Measurements from ENCODE around the gene CST8. TPM values are rescaled to one million over a fixed set of nuclear protein-coding genes. Genes with fewer than 3 reads are reported as not detected.

CST8 gene
- total RNA-seq, 2 donors from 2014 or later, result not detected

GRCh38 chr20:23477223-23477622 lies 13.7 kb upstream of the CST8 start:
- H3K4me1 ChIP-seq (ENCODE audit: control insufficient read depth, insufficient read depth, low read length), result no peaks in the 10 kb centered on the region
- H3K4me1 Mint-ChIP-seq, result peaks cover 10% of the 10 kb centered on the region
- H3K27me3 Mint-ChIP-seq (ENCODE audit: insufficient read depth), result peaks cover 7% of the 10 kb centered on the region
- 53 to 67% methylated on average over 2 to 3 of the region's 3 CpGs for WGBS, 2 experiments (ENCODE audit: insufficient coverage in 1 of 2, insufficient read length in 1 of 2)
- no peak for DNase-seq
- H3K9ac ChIP-seq (ENCODE audit: extremely low read depth, low read length, poor library complexity, severe bottlenecking), result no peak overlapping the region
- H3K4me3 ChIP-seq (ENCODE audit: low read length), result no peak overlapping the region
- no peaks in the 10 kb centered on the region for H3K36me3 ChIP-seq (ENCODE audit: control insufficient read depth, insufficient read depth, low read length)
- H3K36me3 Mint-ChIP-seq (ENCODE audit: low read depth), result no peaks in the 10 kb centered on the region
- no peak for TF ChIP-seq CTCF (conservative IDR thresholded peaks at IDR 0.05)
- H3K27ac ChIP-seq (ENCODE audit: low read depth, low read length), result no peak overlapping the region
- H3K9me3 Mint-ChIP-seq, result peaks cover 4% of the 10 kb centered on the region
- no peak overlapping the region for H3K27ac Mint-ChIP-seq
- H3K4me3 Mint-ChIP-seq, result no peak overlapping the region
- no peaks in the 10 kb centered on the region for H3K27me3 ChIP-seq (ENCODE audit: control insufficient read depth, insufficient read depth, low read length, poor library complexity, severe bottlenecking)
- H3K9me3 ChIP-seq (ENCODE audit: control insufficient read depth, low read length), result no peaks in the 10 kb centered on the region

DNA sequence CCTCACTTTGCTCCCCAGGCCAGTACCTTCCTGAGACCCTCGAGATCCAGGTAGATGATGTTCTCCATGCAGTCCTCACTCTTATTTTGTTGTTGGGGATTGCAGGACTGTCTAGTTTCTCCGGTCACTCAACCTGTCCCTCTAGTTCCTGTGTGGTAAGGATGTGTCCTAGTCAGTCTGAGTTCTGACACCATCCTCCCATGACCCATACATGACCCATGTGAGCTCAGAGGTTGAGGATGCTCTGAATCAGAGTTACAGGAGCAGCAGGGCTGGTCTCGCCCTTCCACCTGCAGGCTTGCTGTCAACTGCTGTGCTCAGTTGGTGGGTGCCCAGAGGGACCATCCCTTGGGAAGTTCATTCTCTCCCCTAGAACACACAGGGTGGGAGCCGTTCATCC lies 11.9 kb upstream of the CST8 start:
- no peaks in the 10 kb centered on the region for H3K4me1 ChIP-seq (ENCODE audit: control insufficient read depth, insufficient read depth, low read length)
- H3K36me3 ChIP-seq (ENCODE audit: control insufficient read depth, insufficient read depth, low read length), result no peaks in the 10 kb centered on the region
- no peak overlapping the region for H3K4me3 ChIP-seq (ENCODE audit: low read length)
- H3K4me3 Mint-ChIP-seq, result no peak overlapping the region
- H3K27me3 ChIP-seq (ENCODE audit: control insufficient read depth, insufficient read depth, low read length, poor library complexity, severe bottlenecking), result no peaks in the 10 kb centered on the region
- no peaks in the 10 kb centered on the region for H3K9me3 ChIP-seq (ENCODE audit: control insufficient read depth, low read length)
- 95 to 100% methylated on average over 1 to 4 of the region's 4 CpGs for WGBS, 2 experiments (ENCODE audit: insufficient coverage in 1 of 2, insufficient read length in 1 of 2)
- peaks cover 4% of the 10 kb centered on the region for H3K9me3 Mint-ChIP-seq
- no peak overlapping the region for H3K27ac ChIP-seq (ENCODE audit: low read depth, low read length)
- H3K27ac Mint-ChIP-seq, result no peak overlapping the region
- peaks cover 5% of the 10 kb centered on the region for H3K27me3 Mint-ChIP-seq (ENCODE audit: insufficient read depth)
- DNase-seq, result no peak
- H3K36me3 Mint-ChIP-seq (ENCODE audit: low read depth), result no peaks in the 10 kb centered on the region
- H3K4me1 Mint-ChIP-seq, result peaks cover 7% of the 10 kb centered on the region
- H3K9ac ChIP-seq (ENCODE audit: extremely low read depth, low read length, poor library complexity, severe bottlenecking), result no peak overlapping the region
- TF ChIP-seq CTCF (conservative IDR thresholded peaks at IDR 0.05), result no peak

DNA sequence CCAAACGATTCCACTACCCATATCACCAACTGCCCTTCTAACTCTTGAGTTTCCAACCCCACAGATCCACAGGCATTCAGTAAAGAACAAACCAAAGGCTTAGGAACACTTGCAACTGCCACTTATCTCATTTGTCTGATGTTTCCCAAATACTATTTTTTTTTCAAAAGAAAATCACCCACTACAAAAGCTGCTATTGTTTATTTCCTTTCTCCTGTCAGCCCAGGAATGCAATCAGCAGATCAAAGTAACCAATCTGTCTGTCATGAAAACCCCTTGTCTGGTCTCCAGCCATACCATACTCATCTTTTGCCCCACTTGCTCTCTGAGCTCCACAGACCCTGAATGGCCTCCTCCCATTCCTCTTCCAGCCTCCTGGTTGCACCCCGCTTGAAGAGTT lies 8.8 kb upstream of the CST8 start:
- H3K4me1 Mint-ChIP-seq, result peaks cover 7% of the 10 kb centered on the region
- TF ChIP-seq CTCF (conservative IDR thresholded peaks at IDR 0.05), result no peak
- no peaks in the 10 kb centered on the region for H3K36me3 ChIP-seq (ENCODE audit: control insufficient read depth, insufficient read depth, low read length)
- H3K27ac Mint-ChIP-seq, result no peak overlapping the region
- no peaks in the 10 kb centered on the region for H3K27me3 ChIP-seq (ENCODE audit: control insufficient read depth, insufficient read depth, low read length, poor library complexity, severe bottlenecking)
- DNase-seq, result no peak
- peaks cover 7% of the 10 kb centered on the region for H3K27me3 Mint-ChIP-seq (ENCODE audit: insufficient read depth)
- H3K9me3 ChIP-seq (ENCODE audit: control insufficient read depth, low read length), result no peaks in the 10 kb centered on the region
- H3K9ac ChIP-seq (ENCODE audit: extremely low read depth, low read length, poor library complexity, severe bottlenecking), result no peak overlapping the region
- peaks cover 4% of the 10 kb centered on the region for H3K9me3 Mint-ChIP-seq
- no peaks in the 10 kb centered on the region for H3K4me1 ChIP-seq (ENCODE audit: control insufficient read depth, insufficient read depth, low read length)
- H3K4me3 ChIP-seq (ENCODE audit: low read length), result no peak overlapping the region
- no peaks in the 10 kb centered on the region for H3K36me3 Mint-ChIP-seq (ENCODE audit: low read depth)
- H3K4me3 Mint-ChIP-seq, result no peak overlapping the region
- 83% methylated on average over 2 of the region's 2 CpGs; no CpG with 5 or more reads in 1 of the 2 experiments for WGBS, 2 experiments (ENCODE audit: insufficient coverage in 1 of 2, insufficient read length in 1 of 2)
- H3K27ac ChIP-seq (ENCODE audit: low read depth, low read length), result no peak overlapping the region

Data from endodermal cell (in vitro differentiated cells).